ENCODE measurements around the gene NUDT16.

DNA sequence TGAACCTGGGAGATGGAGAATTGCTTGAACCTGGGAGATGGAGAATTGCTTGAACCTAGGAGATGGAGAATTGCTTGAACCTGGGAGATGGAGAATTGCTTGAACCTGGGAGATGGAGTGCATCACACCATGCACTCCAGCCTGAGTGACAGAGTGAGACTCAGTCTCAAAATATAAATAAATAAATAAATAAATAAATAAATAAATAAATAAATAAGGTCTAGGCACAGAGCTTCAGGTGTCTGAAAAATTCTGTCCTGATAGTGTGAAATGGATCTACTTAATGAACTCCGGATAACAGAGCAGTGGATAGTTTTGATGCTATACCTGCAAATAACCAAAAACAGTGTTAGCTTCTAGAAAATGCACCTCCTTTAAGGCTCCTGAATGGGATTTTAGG, 24.3 kb upstream of the NUDT16 start:
- no peak for TF ChIP-seq FOXK2 (conservative IDR thresholded peaks at IDR 0.05 in 1 of 2, IDR thresholded peaks at IDR 0.05 in 1 of 2; ENCODE audit: low read depth in 2 of 2)
- TF ChIP-seq, protein P1, sequence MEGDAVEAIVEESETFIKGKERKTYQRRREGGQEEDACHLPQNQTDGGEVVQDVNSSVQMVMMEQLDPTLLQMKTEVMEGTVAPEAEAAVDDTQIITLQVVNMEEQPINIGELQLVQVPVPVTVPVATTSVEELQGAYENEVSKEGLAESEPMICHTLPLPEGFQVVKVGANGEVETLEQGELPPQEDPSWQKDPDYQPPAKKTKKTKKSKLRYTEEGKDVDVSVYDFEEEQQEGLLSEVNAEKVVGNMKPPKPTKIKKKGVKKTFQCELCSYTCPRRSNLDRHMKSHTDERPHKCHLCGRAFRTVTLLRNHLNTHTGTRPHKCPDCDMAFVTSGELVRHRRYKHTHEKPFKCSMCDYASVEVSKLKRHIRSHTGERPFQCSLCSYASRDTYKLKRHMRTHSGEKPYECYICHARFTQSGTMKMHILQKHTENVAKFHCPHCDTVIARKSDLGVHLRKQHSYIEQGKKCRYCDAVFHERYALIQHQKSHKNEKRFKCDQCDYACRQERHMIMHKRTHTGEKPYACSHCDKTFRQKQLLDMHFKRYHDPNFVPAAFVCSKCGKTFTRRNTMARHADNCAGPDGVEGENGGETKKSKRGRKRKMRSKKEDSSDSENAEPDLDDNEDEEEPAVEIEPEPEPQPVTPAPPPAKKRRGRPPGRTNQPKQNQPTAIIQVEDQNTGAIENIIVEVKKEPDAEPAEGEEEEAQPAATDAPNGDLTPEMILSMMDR (IDR thresholded peaks at IDR 0.05 in 2 of 3, conservative IDR thresholded peaks at IDR 0.05 in 1 of 3; ENCODE audit: insufficient read depth in 2 of 3, low read depth in 1 of 3, low read length in 3 of 3) = no peak
- TF ChIP-seq, protein P2, sequence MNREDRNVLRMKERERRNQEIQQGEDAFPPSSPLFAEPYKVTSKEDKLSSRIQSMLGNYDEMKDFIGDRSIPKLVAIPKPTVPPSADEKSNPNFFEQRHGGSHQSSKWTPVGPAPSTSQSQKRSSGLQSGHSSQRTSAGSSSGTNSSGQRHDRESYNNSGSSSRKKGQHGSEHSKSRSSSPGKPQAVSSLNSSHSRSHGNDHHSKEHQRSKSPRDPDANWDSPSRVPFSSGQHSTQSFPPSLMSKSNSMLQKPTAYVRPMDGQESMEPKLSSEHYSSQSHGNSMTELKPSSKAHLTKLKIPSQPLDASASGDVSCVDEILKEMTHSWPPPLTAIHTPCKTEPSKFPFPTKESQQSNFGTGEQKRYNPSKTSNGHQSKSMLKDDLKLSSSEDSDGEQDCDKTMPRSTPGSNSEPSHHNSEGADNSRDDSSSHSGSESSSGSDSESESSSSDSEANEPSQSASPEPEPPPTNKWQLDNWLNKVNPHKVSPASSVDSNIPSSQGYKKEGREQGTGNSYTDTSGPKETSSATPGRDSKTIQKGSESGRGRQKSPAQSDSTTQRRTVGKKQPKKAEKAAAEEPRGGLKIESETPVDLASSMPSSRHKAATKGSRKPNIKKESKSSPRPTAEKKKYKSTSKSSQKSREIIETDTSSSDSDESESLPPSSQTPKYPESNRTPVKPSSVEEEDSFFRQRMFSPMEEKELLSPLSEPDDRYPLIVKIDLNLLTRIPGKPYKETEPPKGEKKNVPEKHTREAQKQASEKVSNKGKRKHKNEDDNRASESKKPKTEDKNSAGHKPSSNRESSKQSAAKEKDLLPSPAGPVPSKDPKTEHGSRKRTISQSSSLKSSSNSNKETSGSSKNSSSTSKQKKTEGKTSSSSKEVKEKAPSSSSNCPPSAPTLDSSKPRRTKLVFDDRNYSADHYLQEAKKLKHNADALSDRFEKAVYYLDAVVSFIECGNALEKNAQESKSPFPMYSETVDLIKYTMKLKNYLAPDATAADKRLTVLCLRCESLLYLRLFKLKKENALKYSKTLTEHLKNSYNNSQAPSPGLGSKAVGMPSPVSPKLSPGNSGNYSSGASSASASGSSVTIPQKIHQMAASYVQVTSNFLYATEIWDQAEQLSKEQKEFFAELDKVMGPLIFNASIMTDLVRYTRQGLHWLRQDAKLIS (CRISPR knock-in tag; IDR thresholded peaks at IDR 0.05) = no peak

All from K562 (cell line).